Erythroblast (primary cell): ENCODE data around the gene PDIA5.

ENCODE experiments used
- GATA1 ChIP-seq: IDR thresholded peaks from 2 replicates; pipeline ENCODE4 v1.6.1; 2011; ENCODE audit warnings: low read depth, mild to moderate bottlenecking, control low read depth, low read length, moderate library complexity
- POLR2A ChIP-seq: IDR thresholded peaks from 2 replicates; pipeline ENCODE4 v1.6.1; 2011; ENCODE audit warnings: mild to moderate bottlenecking, low read length

- TF ChIP-seq POLR2A, result no peak
- no peak for TF ChIP-seq GATA1
Observed at GRCh38 chr3:123130079-123130750, 63.4 kb downstream of the PDIA5 start.
